GM12874 (cell line): ENCODE data around the gene FANCE.

Source experiments
- TF ChIP-seq, protein P1 (sequence below): IDR thresholded peaks from 2 replicates; pipeline ENCODE4 v1.5.1; 2011; ENCODE audit warnings: low read depth, mild to moderate bottlenecking, control low read depth, low read length, moderate library complexity; ENCODE audit not compliant: insufficient read depth

Gene FANCE

GRCh38 chr6:35435074-35435837, 16.9 kb upstream of the FANCE start:
- TF ChIP-seq, protein P1, sequence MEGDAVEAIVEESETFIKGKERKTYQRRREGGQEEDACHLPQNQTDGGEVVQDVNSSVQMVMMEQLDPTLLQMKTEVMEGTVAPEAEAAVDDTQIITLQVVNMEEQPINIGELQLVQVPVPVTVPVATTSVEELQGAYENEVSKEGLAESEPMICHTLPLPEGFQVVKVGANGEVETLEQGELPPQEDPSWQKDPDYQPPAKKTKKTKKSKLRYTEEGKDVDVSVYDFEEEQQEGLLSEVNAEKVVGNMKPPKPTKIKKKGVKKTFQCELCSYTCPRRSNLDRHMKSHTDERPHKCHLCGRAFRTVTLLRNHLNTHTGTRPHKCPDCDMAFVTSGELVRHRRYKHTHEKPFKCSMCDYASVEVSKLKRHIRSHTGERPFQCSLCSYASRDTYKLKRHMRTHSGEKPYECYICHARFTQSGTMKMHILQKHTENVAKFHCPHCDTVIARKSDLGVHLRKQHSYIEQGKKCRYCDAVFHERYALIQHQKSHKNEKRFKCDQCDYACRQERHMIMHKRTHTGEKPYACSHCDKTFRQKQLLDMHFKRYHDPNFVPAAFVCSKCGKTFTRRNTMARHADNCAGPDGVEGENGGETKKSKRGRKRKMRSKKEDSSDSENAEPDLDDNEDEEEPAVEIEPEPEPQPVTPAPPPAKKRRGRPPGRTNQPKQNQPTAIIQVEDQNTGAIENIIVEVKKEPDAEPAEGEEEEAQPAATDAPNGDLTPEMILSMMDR = no peak

GRCh38 chr6:35436071-35436857, 15.9 kb upstream of the FANCE start:
- TF ChIP-seq, protein P1 = no peak

DNA sequence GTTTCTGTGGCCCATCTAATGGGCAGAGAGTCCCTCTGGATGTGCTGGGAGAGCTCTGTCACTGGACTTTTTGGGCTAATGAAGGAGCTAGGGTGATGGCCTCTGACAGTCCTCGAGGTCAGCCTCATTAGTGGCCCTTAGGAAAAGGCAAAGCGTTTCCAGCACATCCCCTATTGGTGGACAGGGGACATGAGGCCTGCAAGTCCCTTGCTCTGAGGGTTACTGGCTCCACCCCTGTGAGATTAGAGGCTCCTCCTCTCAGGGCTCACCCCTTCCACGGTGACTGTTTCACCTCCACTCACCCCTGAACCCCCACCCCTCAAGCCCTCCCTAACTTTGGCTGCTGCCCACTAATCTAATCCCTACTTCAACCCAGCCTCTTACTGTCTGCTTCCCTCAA, 12.8 kb upstream of the FANCE start:
- TF ChIP-seq, protein P1 = no peak

- TF ChIP-seq, protein P1 = no peak
Measured at GRCh38 chr6:35441205-35441604, 10.9 kb upstream of the FANCE start.

GRCh38 chr6:35441642-35442041, 10.5 kb upstream of the FANCE start:
- TF ChIP-seq, protein P1 = no peak

DNA sequence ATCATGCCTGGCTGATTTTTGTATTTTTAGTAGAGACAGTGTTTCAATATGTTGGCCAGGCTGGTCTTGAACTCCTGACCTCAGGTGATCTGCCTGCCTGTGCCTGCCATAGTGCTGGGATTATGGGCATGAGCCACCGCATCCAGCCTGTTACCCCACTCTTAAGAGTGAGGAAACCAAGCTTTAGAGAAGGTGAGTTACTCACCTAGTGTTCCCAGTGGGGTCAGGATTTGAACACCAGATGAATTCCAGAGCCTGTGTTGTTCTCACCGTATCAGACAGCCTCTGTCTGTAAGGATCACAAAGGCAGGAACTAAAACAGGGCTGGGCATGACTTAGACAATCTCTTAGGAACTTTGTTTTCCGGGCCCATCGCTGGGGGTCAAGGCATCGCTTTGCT, 9.4 kb upstream of the FANCE start:
- TF ChIP-seq, protein P1 = no peak

- TF ChIP-seq, protein P1 = no peak
Measured at GRCh38 chr6:35443341-35444030, 8.7 kb upstream of the FANCE start.
